Psoas muscle (tissue), 8 donors: ENCODE data around the gene ROBO1. TPM values are rescaled to one million over a fixed set of nuclear protein-coding genes. Genes with fewer than 3 reads are reported as not detected.

Experiments used
- ATAC-seq, 4 donors: fragments of 200-7000 bp; cut with Tn5 transposase; one replicate each; pipeline ENCODE4 v1.9.1; 2020; ENCODE audit warnings: moderate library complexity in 3 of 4, mild to moderate bottlenecking in 2 of 4
- DNase-seq, 2 donors: peaks; one replicate each; pipeline ENCODE4 v3.0.0-alpha.2; 2020
- H3K27ac ChIP-seq: fragments of 200-600 bp; one replicate; pipeline ENCODE4 v1.8.0; 2022
- H3K27me3 ChIP-seq, 3 donors: fragments of 200-600 bp in 1 of 3; one replicate each; pipeline versions ENCODE4 v1.6.1 to v1.8.0; 2013 to 2022; ENCODE audit warnings: low read length in 2 of 3, mild to moderate bottlenecking in 2 of 3, moderate library complexity in 1 of 3; ENCODE audit not compliant: insufficient read depth in 3 of 3
- H3K36me3 ChIP-seq, 2 donors: fragments of 200-600 bp in 1 of 2; one replicate each; pipeline versions ENCODE4 v1.6.1 to v1.8.0; 2013 to 2022; ENCODE audit warnings: low read depth in 1 of 2, mild to moderate bottlenecking in 1 of 2, moderate library complexity in 1 of 2; ENCODE audit not compliant: insufficient read depth in 1 of 2
- H3K4me1 ChIP-seq: fragments of 200-600 bp; one replicate; pipeline ENCODE4 v1.8.0; 2022
- H3K4me3 ChIP-seq: fragments of 200-600 bp; one replicate; pipeline ENCODE4 v1.8.0; 2022; ENCODE audit warnings: mild to moderate bottlenecking
- H3K9me3 ChIP-seq: fragments of 200-600 bp; one replicate; pipeline ENCODE4 v1.8.0; 2022
- CTCF ChIP-seq: fragments of 200-600 bp; IDR thresholded peaks from one replicate; pipeline ENCODE4 v1.8.0; 2022; ENCODE audit warnings: antibody characterized with exemption
- WGBS, 3 donors: extraction: QIAGEN DNeasy Blood & Tissue Kit; methylation state at CpG; one replicate each; pipeline versions ENCODE4 v1.1.6 to v1.1.7; 2013; 5-methylcytosine and 5-hydroxymethylcytosine counted together
- intact Hi-C, 2 donors: fragments of 100-400 bp; cut with DNase I; formaldehyde crosslinking; loops; one replicate each; pipeline versions ENCODE4 v1.11.0 to v1.14.2; 2022
- polyA plus RNA-seq, 3 donors: library from polyadenylated mRNA; stranded (reverse); fragments of 200-250 nt; gene quantifications; one replicate each; pipeline ENCODE4 v1.2.3, GENCODE V29; 2013
- total RNA-seq, 4 donors: library from RNA; stranded (reverse); fragmentation: NEBNext Ultra II Directional in 2 of 4; extraction: Animal tissue kit (Norgen Biotek cat#: 25700) in 2 of 4; gene quantifications; one replicate each; pipeline versions ENCODE4 v1.2.1 to v1.2.4, GENCODE V29; 2021 to 2023
- donor health status: healthy with polysubstance abuse.
- donor health status: DM: no; HTN: no; CAD: no; lungs with moderate emphysema.
- donor health status: Bipolar disorder and iron deficiency.
- donor health status: healthy.
- donor health status: DM: yes; HTN: yes; CAD: no.
- donor health status: DM: no; HTN: no; CAD: no.
- donor health status: DM: no; HTN: no; CAD: no.
- donor health status: DM: yes; HTN: yes; CAD: no.

ROBO1 gene
- total and polyA plus RNA-seq, 7 donors, result 0.52 to 14.0 (median 4.9) TPM

GRCh38 chr3:78976200-78976599 is 791.6 kb downstream of the ROBO1 start:
- Histone ChIP-seq H3K27ac (no peak overlapping the region), H3K27me3 (no peaks in the 10 kb centered on the region), H3K4me1 (peaks cover 14% of the 10 kb centered on the region), H3K4me3 (no peak overlapping the region), H3K9me3 (no peaks in the 10 kb centered on the region), H3K36me3 (no peaks in the 10 kb centered on the region)
- DNase-seq, result no peak
- no peak for TF ChIP-seq CTCF
- no peak for ATAC-seq
- WGBS, 3 donors, result 81 to 88% (median 84%) methylated on average over 3 of the region's 3 CpGs
- intact Hi-C loops, result no loop called here

- H3K4me1 ChIP-seq, result peaks cover 14% of the 10 kb centered on the region
- no peaks in the 10 kb centered on the region for H3K36me3 ChIP-seq
- H3K4me3 ChIP-seq, result peak overlapping the region; percentile 27
- no peak overlapping the region for H3K27ac ChIP-seq
- TF ChIP-seq CTCF, result no peak
- DNase-seq (no peak), ATAC-seq (no peak)
- no peaks in the 10 kb centered on the region for H3K27me3 ChIP-seq
- WGBS, 3 donors, result 28 to 39% (median 31%) methylated on average over 7 of the region's 7 CpGs
- intact Hi-C loops, result no loop called here
- no peaks in the 10 kb centered on the region for H3K9me3 ChIP-seq
Observed at GRCh38 chr3:78974181-78974790, 793.5 kb downstream of the ROBO1 start.

- Histone ChIP-seq H3K4me1 (peaks cover 14% of the 10 kb centered on the region), H3K4me3 (no peak overlapping the region), H3K27ac (no peak overlapping the region), H3K9me3 (no peaks in the 10 kb centered on the region), H3K36me3 (no peaks in the 10 kb centered on the region), H3K27me3 (no peaks in the 10 kb centered on the region)
- no peak for TF ChIP-seq CTCF
- DNase-seq (no peak), ATAC-seq (peak in 2 of 4 donors; percentile 57 to 73)
- intact Hi-C loops, result no loop called here
- 55 to 73% (median 65%) methylated on average over 2 of the region's 2 CpGs for WGBS, 3 donors
Observed at GRCh38 chr3:78972617-78973301, 795.0 kb downstream of the ROBO1 start.

- no peak for ATAC-seq
- intact Hi-C loops, result no loop called here
- peaks cover 14% of the 10 kb centered on the region for H3K4me1 ChIP-seq
Observed at GRCh38 chr3:78970656-78971055, 797.1 kb downstream of the ROBO1 start.

More at GRCh38 chr3:78970656-78971055, 797.1 kb downstream of the ROBO1 start:
- no peak for TF ChIP-seq CTCF
- Histone ChIP-seq H3K9me3 (no peaks in the 10 kb centered on the region), H3K36me3 (no peaks in the 10 kb centered on the region), H3K4me3 (no peak overlapping the region), H3K27me3 (no peaks in the 10 kb centered on the region), H3K27ac (no peak overlapping the region)
- DNase-seq, result no peak
- 57 to 69% (median 66%) methylated on average over 1 of the region's 1 CpG for WGBS, 3 donors
